GM12801 (cell line): Measurements from ENCODE around the gene ANKRD44.

Source experiments
- CTCF ChIP-seq: IDR thresholded peaks from one replicate; pipeline ENCODE4 v1.5.1; 2011; ENCODE audit warnings: control low read depth; ENCODE audit not compliant: insufficient read length; ENCODE audit errors: extremely low read depth

ANKRD44 gene

GRCh38 chr2:197349699-197350098, 39.1 kb upstream of the ANKRD44 start:
- no peak for TF ChIP-seq CTCF

GRCh38 chr2:197348721-197349360, 38.3 kb upstream of the ANKRD44 start:
- TF ChIP-seq CTCF: no peak

- no peak for TF ChIP-seq CTCF
Observed at GRCh38 chr2:197345846-197346370, 35.3 kb upstream of the ANKRD44 start.

GRCh38 chr2:197340591-197340990, 30.0 kb upstream of the ANKRD44 start:
- no peak for TF ChIP-seq CTCF

- TF ChIP-seq CTCF: no peak
Observed at GRCh38 chr2:197339496-197340220, 29.1 kb upstream of the ANKRD44 start.

GRCh38 chr2:197339016-197339415, 28.4 kb upstream of the ANKRD44 start:
- no peak for TF ChIP-seq CTCF

GRCh38 chr2:197332641-197333040, 22.1 kb upstream of the ANKRD44 start:
- no peak for TF ChIP-seq CTCF
